Suprapubic skin (tissue), 3 donors: ENCODE data around the gene FAM167B.

Experiments
- POLR2A ChIP-seq, 2 donors: fragments of 450-650 bp; IDR thresholded peaks; one replicate each; pipeline ENCODE4 v1.6.1; 2017; ENCODE audit warnings: antibody characterized with exemption in 2 of 2, mild to moderate bottlenecking in 2 of 2, moderate library complexity in 2 of 2
- TF ChIP-seq, protein P1 (sequence below), 2 donors: fragments of 200-600 bp in 1 of 2; fragments of 450-650 bp in 1 of 2; sonication (generic) in 1 of 2; IDR thresholded peaks; one replicate each; pipeline ENCODE4 v1.5.1; 2016 to 2019; ENCODE audit warnings: antibody characterized with exemption in 2 of 2, mild to moderate bottlenecking in 1 of 2, moderate library complexity in 1 of 2

GRCh38 chr1:32276032-32276782 is 29.2 kb downstream of the FAM167B start:
- TF ChIP-seq, protein P1, sequence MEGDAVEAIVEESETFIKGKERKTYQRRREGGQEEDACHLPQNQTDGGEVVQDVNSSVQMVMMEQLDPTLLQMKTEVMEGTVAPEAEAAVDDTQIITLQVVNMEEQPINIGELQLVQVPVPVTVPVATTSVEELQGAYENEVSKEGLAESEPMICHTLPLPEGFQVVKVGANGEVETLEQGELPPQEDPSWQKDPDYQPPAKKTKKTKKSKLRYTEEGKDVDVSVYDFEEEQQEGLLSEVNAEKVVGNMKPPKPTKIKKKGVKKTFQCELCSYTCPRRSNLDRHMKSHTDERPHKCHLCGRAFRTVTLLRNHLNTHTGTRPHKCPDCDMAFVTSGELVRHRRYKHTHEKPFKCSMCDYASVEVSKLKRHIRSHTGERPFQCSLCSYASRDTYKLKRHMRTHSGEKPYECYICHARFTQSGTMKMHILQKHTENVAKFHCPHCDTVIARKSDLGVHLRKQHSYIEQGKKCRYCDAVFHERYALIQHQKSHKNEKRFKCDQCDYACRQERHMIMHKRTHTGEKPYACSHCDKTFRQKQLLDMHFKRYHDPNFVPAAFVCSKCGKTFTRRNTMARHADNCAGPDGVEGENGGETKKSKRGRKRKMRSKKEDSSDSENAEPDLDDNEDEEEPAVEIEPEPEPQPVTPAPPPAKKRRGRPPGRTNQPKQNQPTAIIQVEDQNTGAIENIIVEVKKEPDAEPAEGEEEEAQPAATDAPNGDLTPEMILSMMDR (IDR thresholded peaks at IDR 0.05), result no peak
- TF ChIP-seq POLR2A (IDR thresholded peaks at IDR 0.05), result no peak
